NCI-H1930 (cell line): Measurements from ENCODE around the gene ENPP4.
"Not testable (repeated sequence)": the region's sequence is repeated elsewhere in the genome, so short reads cannot be mapped to it uniquely, and the experiment has no call there.

Experiments used
- DNase-seq, 2 experiments: peaks; one replicate each; lab custom pipeline; 2025; lab: John Stamatoyannopoulos, UW

ENPP4 gene

GRCh38 chr6:46130666-46131065 lies 877 bp downstream of the ENPP4 start:
- no peak for DNase-seq

- not testable (repeated sequence) for DNase-seq
Observed at GRCh38 chr6:46131291-46131690, 1.5 kb downstream of the ENPP4 start.

- no peak for DNase-seq
Observed at GRCh38 chr6:46134216-46134615, 4.4 kb downstream of the ENPP4 start.

- no peak for DNase-seq
Observed at GRCh38 chr6:46135176-46135575, 5.4 kb downstream of the ENPP4 start.

GRCh38 chr6:46136831-46137230 lies 7.0 kb downstream of the ENPP4 start:
- no peak for DNase-seq

GRCh38 chr6:46137387-46137786 lies 7.6 kb downstream of the ENPP4 start:
- DNase-seq = no peak

- DNase-seq = no peak
Observed at GRCh38 chr6:46138281-46138680, 8.5 kb downstream of the ENPP4 start.

- no peak for DNase-seq
Observed at GRCh38 chr6:46144270-46144669, 14.5 kb downstream of the ENPP4 start.

- DNase-seq = not testable (repeated sequence)
Observed at GRCh38 chr6:46149066-46149465, 19.3 kb downstream of the ENPP4 start.

GRCh38 chr6:46156701-46157100 lies 26.9 kb downstream of the ENPP4 start:
- DNase-seq = no peak

- DNase-seq = no peak
Observed at GRCh38 chr6:46159229-46159628, 29.4 kb downstream of the ENPP4 start.

GRCh38 chr6:46160102-46160501 lies 30.3 kb downstream of the ENPP4 start:
- no peak for DNase-seq

- DNase-seq = peak; percentile 89 to 92
Observed at GRCh38 chr6:46170357-46171289, 40.8 kb downstream of the ENPP4 start, which contains the start of gene ENPP5. TSS of gene ENPP5 (minus strand) at chr6:46170980. CDS start at chr6:46168262, 2,718 bp downstream.

GRCh38 chr6:46172176-46172575 lies 42.4 kb downstream of the ENPP4 start:
- DNase-seq = no peak

- DNase-seq = no peak
Observed at GRCh38 chr6:46174904-46175303, 45.1 kb downstream of the ENPP4 start.

GRCh38 chr6:46175446-46175845 lies 45.7 kb downstream of the ENPP4 start:
- DNase-seq = no peak

- no peak for DNase-seq
Observed at GRCh38 chr6:46175976-46176375, 46.2 kb downstream of the ENPP4 start.

GRCh38 chr6:46184114-46184513 lies 54.3 kb downstream of the ENPP4 start:
- no peak for DNase-seq

GRCh38 chr6:46186583-46186982 lies 56.8 kb downstream of the ENPP4 start:
- no peak for DNase-seq

GRCh38 chr6:46189726-46190125 lies 59.9 kb downstream of the ENPP4 start:
- no peak for DNase-seq

GRCh38 chr6:46190889-46191288 lies 61.1 kb downstream of the ENPP4 start:
- no peak for DNase-seq

GRCh38 chr6:46191961-46192360 lies 62.2 kb downstream of the ENPP4 start:
- no peak for DNase-seq
